HepG2 (cell line): ENCODE measurements around the gene HDAC4. TPM values are rescaled to one million over a fixed set of nuclear protein-coding genes. Genes with fewer than 3 reads are reported as not detected.

Source experiments
- GATA4 ChIP-seq: sonication (generic); IDR thresholded peaks from 2 replicates; pipeline ENCODE4 v1.6.1; 2016; ENCODE audit warnings: antibody characterized with exemption, low read depth, borderline replicate concordance
- HHEX ChIP-seq: IDR thresholded peaks from 2 replicates; pipeline ENCODE4 v1.6.1; 2016; ENCODE audit warnings: control low read depth
- HNRNPLL ChIP-seq: fragments of 200-400 bp; formaldehyde crosslinking; IDR thresholded peaks from 2 replicates; pipeline ENCODE4 v1.6.1; 2017; ENCODE audit warnings: mild to moderate bottlenecking, low read depth, low read length; ENCODE audit not compliant: poor library complexity, severe bottlenecking
- HOXA3 ChIP-seq: sonication (generic); formaldehyde crosslinking; IDR thresholded peaks from 2 replicates; pipeline ENCODE4 v1.5.0; 2020; ENCODE audit warnings: missing genetic modification reagents
- KLF11 ChIP-seq: IDR thresholded peaks from 2 replicates; pipeline ENCODE4 v1.6.1; 2016; ENCODE audit warnings: missing compliant biosample characterization
- NCOR1 ChIP-seq: fragments of 200-600 bp; sonication (generic); IDR thresholded peaks from 2 replicates; pipeline ENCODE4 v1.7.0; 2017; ENCODE audit warnings: antibody characterized with exemption, low read length, borderline replicate concordance
- PCBP2 ChIP-seq: fragments of 200-400 bp; formaldehyde crosslinking; optimal IDR thresholded peaks from 2 replicates; pipeline ENCODE3; 2018; ENCODE audit warnings: low read length, low read depth; ENCODE audit not compliant: poor library complexity, severe bottlenecking
- PHF8 ChIP-seq: sonication (generic); formaldehyde crosslinking; IDR thresholded peaks from 2 replicates; pipeline ENCODE4 v1.5.0; 2020; ENCODE audit warnings: missing genetic modification reagents
- PITX1 ChIP-seq: sonication (generic); formaldehyde crosslinking; IDR thresholded peaks from 2 replicates; pipeline ENCODE4 v1.5.1; 2020; ENCODE audit warnings: mild to moderate bottlenecking, missing genetic modification reagents
- PRMT3 ChIP-seq: sonication (generic); formaldehyde crosslinking; IDR thresholded peaks from 2 replicates; pipeline ENCODE4 v1.8.1; 2022; ENCODE audit warnings: low read depth, mild to moderate bottlenecking, moderate library complexity, missing genetic modification reagents, borderline replicate concordance
- RXRA ChIP-seq: sonication (generic); formaldehyde crosslinking; IDR thresholded peaks from 2 replicates; pipeline ENCODE4 v1.5.1; 2020; ENCODE audit warnings: missing genetic modification reagents
- SPEN ChIP-seq: sonication (generic); formaldehyde crosslinking; IDR thresholded peaks from 2 replicates; pipeline ENCODE4 v1.5.1; 2020; ENCODE audit warnings: low read depth, mild to moderate bottlenecking, missing genetic modification reagents
- TAF15 ChIP-seq: fragments of 200-400 bp; formaldehyde crosslinking; IDR thresholded peaks from one replicate; pipeline ENCODE4 v1.6.1; 2018; ENCODE audit warnings: mild to moderate bottlenecking, low read depth, low read length; ENCODE audit not compliant: poor library complexity, severe bottlenecking
- ZBTB21 ChIP-seq: sonication (generic); formaldehyde crosslinking; IDR thresholded peaks from 2 replicates; pipeline ENCODE4 v1.4.0; 2020; ENCODE audit warnings: missing genetic modification reagents
- ZKSCAN5 ChIP-seq: sonication (generic); formaldehyde crosslinking; IDR thresholded peaks from 2 replicates; pipeline ENCODE4 v1.5.1; 2020; ENCODE audit warnings: mild to moderate bottlenecking, missing genetic modification reagents
- ZNF234 ChIP-seq: sonication (generic); formaldehyde crosslinking; conservative IDR thresholded peaks from 2 replicates; pipeline ENCODE4 v1.5.1; 2020; ENCODE audit warnings: mild to moderate bottlenecking, missing genetic modification reagents
- ZNF607 ChIP-seq: sonication (generic); formaldehyde crosslinking; IDR thresholded peaks from 2 replicates; pipeline ENCODE4 v1.5.1; 2020; ENCODE audit warnings: missing genetic modification reagents, mild to moderate bottlenecking, borderline replicate concordance
- ZSCAN9 ChIP-seq: IDR thresholded peaks from 2 replicates; pipeline ENCODE4 v1.6.1; 2016; ENCODE audit warnings: borderline replicate concordance
- polyA plus RNA-seq, 8 experiments: library from polyadenylated mRNA; depleted of rRNA in 3 of 8; stranded (reverse) in 7 of 8; unstranded in 1 of 8; fragments of >200 nt; fragmentation: Illumina TruSeq in 4 of 8; extraction: Trizol in 4 of 8; gene quantifications; 2 replicates each; pipeline versions ENCODE4 v1.2.1 to v1.2.3, GENCODE V29; 2011 to 2016; ENCODE audit warnings: low read depth in 4 of 8, missing spikeins in 1 of 8, mixed read lengths in 1 of 8; ENCODE audit not compliant: insufficient read depth in 1 of 8
- total RNA-seq, 5 experiments: library from RNA; depleted of rRNA; stranded (reverse); fragments of >200 nt; fragmentation: Illumina TruSeq; extraction: Trizol; gene quantifications; 2 replicates each; pipeline ENCODE4 v1.2.3, GENCODE V29; 2016; ENCODE audit warnings: low read depth in 1 of 5
- TF ChIP-seq, protein P1 (sequence below): sonication (generic); formaldehyde crosslinking; IDR thresholded peaks from 2 replicates; pipeline ENCODE4 v1.4.0; 2020; ENCODE audit warnings: mild to moderate bottlenecking, missing genetic modification reagents
- TF ChIP-seq, protein P2 (sequence below): sonication (generic); formaldehyde crosslinking; IDR thresholded peaks from 2 replicates; pipeline ENCODE4 v1.4.0; 2020; ENCODE audit warnings: mild to moderate bottlenecking, missing genetic modification reagents
- TF ChIP-seq, protein P3 (sequence below): sonication (generic); formaldehyde crosslinking; IDR thresholded peaks from 2 replicates; pipeline ENCODE4 v1.5.1; 2020; ENCODE audit warnings: missing genetic modification reagents, mild to moderate bottlenecking, borderline replicate concordance
- TF ChIP-seq, protein P4 (sequence below): IDR thresholded peaks from 2 replicates; pipeline ENCODE4 v1.4.0; 2020; ENCODE audit warnings: mild to moderate bottlenecking, missing genetic modification reagents

HDAC4 gene
- total and polyA plus RNA-seq, 2 of the 13 experiments (the other 11 are each of a cell fraction or from before 2014, with no cell fraction given), result 10.1 to 11.5 TPM

DNA sequence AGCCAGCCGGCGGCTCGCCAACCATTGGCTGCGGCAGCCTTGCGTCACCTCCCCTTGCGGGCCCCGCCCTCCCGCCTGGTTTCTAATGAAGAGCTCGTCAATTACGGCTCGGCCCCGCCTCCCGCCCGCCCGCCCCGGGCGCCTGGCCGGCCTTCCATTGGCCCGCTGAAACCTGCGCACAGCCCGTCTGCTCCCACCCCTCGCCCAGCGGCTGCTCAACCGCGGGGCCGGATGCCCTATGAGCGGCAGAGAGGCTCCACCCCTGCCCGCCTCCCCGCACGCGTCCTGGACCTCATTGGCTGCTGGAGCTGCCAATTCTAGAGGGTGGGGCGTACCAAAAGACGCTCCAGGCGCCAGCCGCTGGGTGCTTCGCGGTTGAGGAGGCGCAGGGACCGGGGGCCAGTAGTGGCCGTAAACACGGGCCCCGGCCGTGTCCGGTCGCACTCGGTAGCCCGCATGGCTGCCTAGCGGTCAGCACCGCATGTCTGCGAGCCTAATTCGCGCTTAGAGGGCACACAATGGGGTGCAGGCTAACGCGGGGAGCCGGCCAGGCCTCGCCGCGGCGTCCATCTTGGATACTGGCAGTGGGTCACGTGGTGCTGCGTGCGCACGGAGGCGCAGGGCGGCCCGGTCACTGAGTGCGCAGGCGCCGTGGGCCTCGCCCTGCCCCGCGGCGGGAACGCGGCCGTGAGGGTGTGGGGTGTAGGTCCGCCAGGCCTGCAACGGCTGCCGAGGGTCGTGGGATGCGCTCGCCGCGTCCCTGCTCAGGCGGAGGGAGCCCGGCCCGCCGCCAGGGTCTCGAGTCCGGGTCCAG lies 454 bp upstream of the HDAC4 start (continued):
- peak; percentile 91 for TF ChIP-seq RXRA (CRISPR knock-in tag)
- peak; percentile 84; the same call in 1 of the 2 replicates for TF ChIP-seq KLF11 (CRISPR knock-in tag)
- peak; percentile 86; the same call in 1 of the 2 replicates for TF ChIP-seq PITX1 (CRISPR knock-in tag)
- peak; percentile 91 for TF ChIP-seq PRMT3 (CRISPR knock-in tag)
- TF ChIP-seq, protein P1, sequence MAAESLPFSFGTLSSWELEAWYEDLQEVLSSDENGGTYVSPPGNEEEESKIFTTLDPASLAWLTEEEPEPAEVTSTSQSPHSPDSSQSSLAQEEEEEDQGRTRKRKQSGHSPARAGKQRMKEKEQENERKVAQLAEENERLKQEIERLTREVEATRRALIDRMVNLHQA (CRISPR knock-in tag), result no peak
- TF ChIP-seq PCBP2, result no peak
- TF ChIP-seq HHEX (CRISPR knock-in tag), result no peak
- TF ChIP-seq, protein P2, sequence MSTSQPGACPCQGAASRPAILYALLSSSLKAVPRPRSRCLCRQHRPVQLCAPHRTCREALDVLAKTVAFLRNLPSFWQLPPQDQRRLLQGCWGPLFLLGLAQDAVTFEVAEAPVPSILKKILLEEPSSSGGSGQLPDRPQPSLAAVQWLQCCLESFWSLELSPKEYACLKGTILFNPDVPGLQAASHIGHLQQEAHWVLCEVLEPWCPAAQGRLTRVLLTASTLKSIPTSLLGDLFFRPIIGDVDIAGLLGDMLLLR (CRISPR knock-in tag), result peak; percentile 99
- peak; percentile 53; the same call in 1 of the 2 replicates for TF ChIP-seq ZBTB21
- peak; percentile 97 for TF ChIP-seq SPEN (CRISPR knock-in tag)
- TF ChIP-seq ZNF234 (CRISPR knock-in tag), result no peak
- TF ChIP-seq ZSCAN9 (CRISPR knock-in tag), result peak; percentile 96
- TF ChIP-seq GATA4, result peak; percentile 84
- TF ChIP-seq, protein P3, sequence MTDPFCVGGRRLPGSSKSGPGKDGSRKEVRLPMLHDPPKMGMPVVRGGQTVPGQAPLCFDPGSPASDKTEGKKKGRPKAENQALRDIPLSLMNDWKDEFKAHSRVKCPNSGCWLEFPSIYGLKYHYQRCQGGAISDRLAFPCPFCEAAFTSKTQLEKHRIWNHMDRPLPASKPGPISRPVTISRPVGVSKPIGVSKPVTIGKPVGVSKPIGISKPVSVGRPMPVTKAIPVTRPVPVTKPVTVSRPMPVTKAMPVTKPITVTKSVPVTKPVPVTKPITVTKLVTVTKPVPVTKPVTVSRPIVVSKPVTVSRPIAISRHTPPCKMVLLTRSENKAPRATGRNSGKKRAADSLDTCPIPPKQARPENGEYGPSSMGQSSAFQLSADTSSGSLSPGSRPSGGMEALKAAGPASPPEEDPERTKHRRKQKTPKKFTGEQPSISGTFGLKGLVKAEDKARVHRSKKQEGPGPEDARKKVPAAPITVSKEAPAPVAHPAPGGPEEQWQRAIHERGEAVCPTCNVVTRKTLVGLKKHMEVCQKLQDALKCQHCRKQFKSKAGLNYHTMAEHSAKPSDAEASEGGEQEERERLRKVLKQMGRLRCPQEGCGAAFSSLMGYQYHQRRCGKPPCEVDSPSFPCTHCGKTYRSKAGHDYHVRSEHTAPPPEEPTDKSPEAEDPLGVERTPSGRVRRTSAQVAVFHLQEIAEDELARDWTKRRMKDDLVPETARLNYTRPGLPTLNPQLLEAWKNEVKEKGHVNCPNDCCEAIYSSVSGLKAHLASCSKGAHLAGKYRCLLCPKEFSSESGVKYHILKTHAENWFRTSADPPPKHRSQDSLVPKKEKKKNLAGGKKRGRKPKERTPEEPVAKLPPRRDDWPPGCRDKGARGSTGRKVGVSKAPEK (CRISPR knock-in tag), result peak; percentile 99
- TF ChIP-seq HOXA3 (CRISPR knock-in tag), result peak; percentile 99
- peak; percentile 100 for TF ChIP-seq PHF8 (CRISPR knock-in tag)
- peak; percentile 51; the same call in 1 of the 2 replicates for TF ChIP-seq NCOR1
- TF ChIP-seq, protein P4, sequence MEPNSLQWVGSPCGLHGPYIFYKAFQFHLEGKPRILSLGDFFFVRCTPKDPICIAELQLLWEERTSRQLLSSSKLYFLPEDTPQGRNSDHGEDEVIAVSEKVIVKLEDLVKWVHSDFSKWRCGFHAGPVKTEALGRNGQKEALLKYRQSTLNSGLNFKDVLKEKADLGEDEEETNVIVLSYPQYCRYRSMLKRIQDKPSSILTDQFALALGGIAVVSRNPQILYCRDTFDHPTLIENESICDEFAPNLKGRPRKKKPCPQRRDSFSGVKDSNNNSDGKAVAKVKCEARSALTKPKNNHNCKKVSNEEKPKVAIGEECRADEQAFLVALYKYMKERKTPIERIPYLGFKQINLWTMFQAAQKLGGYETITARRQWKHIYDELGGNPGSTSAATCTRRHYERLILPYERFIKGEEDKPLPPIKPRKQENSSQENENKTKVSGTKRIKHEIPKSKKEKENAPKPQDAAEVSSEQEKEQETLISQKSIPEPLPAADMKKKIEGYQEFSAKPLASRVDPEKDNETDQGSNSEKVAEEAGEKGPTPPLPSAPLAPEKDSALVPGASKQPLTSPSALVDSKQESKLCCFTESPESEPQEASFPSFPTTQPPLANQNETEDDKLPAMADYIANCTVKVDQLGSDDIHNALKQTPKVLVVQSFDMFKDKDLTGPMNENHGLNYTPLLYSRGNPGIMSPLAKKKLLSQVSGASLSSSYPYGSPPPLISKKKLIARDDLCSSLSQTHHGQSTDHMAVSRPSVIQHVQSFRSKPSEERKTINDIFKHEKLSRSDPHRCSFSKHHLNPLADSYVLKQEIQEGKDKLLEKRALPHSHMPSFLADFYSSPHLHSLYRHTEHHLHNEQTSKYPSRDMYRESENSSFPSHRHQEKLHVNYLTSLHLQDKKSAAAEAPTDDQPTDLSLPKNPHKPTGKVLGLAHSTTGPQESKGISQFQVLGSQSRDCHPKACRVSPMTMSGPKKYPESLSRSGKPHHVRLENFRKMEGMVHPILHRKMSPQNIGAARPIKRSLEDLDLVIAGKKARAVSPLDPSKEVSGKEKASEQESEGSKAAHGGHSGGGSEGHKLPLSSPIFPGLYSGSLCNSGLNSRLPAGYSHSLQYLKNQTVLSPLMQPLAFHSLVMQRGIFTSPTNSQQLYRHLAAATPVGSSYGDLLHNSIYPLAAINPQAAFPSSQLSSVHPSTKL (CRISPR knock-in tag), result peak; percentile 66
- peak; percentile 28 for TF ChIP-seq TAF15
- TF ChIP-seq HNRNPLL, result peak; percentile 82
- peak; percentile 76; the same call in 1 of the 2 replicates for TF ChIP-seq ZKSCAN5 (CRISPR knock-in tag)
- TF ChIP-seq ZNF607 (CRISPR knock-in tag), result peak; percentile 99; the same call in 1 of the 2 replicates
